ENCODE measurements around the gene STX18. TPM values are rescaled to one million over a fixed set of nuclear protein-coding genes. Genes with fewer than 3 reads are reported as not detected.

STX18 gene
- total RNA-seq, 2 donors from 2014 or later = 13.3 to 26.6 TPM

GRCh38 chr4:4412641-4413372 lies 129.0 kb downstream of the STX18 start:
- peaks cover 7 to 9% of the 10 kb centered on the region in 2 donors for H3K36me3 Mint-ChIP-seq
- peaks cover 0 to 5% of the 10 kb centered on the region in 2 donors for H3K9me3 Mint-ChIP-seq

DNA sequence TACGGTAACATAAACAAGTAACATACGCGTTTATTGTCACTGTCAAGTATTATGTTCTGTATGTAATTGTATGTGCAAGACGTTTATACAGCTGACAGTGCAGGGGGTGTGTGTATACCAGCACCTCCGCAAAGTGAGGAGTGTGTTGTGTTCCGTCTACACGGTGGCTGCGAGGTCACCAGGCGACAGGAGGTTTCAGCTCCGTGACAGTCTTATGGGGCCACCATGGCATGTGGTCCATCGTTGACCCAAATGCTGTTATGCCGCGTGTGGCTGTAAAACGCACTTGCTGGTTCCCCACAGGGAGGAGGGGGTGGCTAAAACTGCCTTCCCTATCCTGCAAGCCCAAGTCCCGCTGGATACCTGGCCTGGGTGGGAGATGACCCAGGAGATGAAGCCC lies 129.9 kb downstream of the STX18 start:
- H3K27ac Mint-ChIP-seq = no peak overlapping the region
- DNase-seq (ENCODE audit: low spot score in 2 of 2) = no peak
- H3K9me3 Mint-ChIP-seq = peaks cover 0 to 4% of the 10 kb centered on the region in 2 donors
- ATAC-seq = no peak
- peaks cover 5 to 8% of the 10 kb centered on the region in 2 donors for H3K36me3 Mint-ChIP-seq

More at GRCh38 chr4:4412641-4413372, 129.0 kb downstream of the STX18 start:
- no peak for ATAC-seq
- H3K27ac Mint-ChIP-seq = peak overlapping the region; percentile 8 to 19
- no peak for DNase-seq (ENCODE audit: low spot score in 2 of 2)

GRCh38 chr4:4410271-4410670 lies 131.6 kb downstream of the STX18 start:
- no peaks in the 10 kb centered on the region for H3K9me3 Mint-ChIP-seq
- no peaks in the 10 kb centered on the region for H3K36me3 Mint-ChIP-seq
- DNase-seq (ENCODE audit: low spot score in 2 of 2) (no peak), ATAC-seq (no peak)
- peak overlapping the region in 1 of 2 donors; percentile 68 for H3K27ac Mint-ChIP-seq

DNA sequence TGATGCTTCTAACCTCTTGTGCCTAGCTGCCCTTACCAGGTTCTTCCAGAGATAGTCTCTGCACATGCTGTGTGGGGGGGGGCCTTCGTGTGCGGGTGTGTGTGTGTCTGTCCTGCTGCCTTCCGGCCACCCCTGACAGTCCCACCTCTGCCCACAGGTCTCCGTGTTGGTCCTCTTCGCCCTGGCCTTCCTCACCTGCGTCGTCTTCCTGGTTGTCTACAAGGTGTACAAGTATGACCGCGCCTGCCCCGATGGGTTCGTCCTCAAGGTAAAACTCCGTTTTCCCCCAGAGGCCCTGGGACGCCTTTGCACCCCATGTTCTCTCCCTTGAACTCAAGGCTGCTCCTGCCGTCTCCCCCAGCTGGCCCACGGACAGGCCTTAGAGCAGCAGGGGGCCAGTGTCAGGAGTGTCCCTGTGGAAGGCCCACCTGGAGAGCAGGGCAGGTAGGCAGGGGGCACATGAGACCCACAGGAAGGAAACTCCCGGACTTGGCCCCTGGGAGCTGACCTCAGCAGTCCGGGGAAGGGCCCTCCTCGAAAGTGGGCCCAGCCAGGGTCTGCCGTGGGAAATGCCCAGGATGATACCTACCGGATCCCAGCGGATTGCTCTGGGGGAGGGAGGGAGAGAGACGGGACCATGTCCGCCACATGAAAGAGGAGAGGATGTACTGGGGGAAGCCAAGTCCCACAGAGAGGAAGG lies 132.3 kb downstream of the STX18 start:
- ATAC-seq (no peak), DNase-seq (ENCODE audit: low spot score in 2 of 2) (no peak)
- H3K36me3 Mint-ChIP-seq = no peaks in the 10 kb centered on the region
- no peaks in the 10 kb centered on the region for H3K9me3 Mint-ChIP-seq
- H3K27ac Mint-ChIP-seq = no peak overlapping the region

DNA sequence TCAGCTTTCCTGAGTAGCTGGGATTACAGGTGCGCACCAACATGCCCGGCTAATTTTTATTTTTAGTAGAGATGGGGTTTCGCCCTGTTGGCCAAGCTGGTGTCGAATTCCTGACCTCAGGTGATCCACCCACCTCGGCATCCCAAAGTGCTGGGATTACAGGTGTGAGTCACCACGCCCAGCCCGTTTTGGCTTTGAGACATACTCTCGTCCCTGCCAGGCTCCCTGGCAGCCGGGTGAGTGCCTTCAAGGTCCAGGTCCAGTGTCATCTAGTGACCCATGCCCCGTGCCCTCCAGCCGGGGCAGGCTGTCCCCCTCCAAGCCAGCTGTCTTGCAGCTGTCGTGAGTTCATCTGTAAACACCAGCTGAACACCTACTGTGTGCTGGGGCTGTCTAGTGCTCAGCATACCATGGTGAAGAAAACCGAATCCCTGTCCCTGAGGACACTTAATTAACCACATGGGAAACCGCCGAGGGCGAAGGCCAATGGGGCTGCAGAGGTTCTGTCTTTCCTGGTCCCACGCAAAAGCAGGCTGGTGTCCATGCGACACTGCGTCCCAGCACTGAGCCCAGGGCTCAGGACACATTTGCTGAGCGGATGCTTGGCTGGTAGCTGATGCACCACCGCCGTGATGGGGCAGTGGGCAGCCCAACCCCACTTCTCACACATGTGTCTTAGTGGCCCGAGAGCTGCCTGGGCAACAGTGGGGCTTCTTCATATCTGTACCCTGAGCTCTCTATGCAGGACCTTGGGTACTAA lies 133.1 kb downstream of the STX18 start:
- Mint-ChIP-seq H3K27ac (no peak overlapping the region), H3K36me3 (no peaks in the 10 kb centered on the region), H3K9me3 (no peaks in the 10 kb centered on the region)
- no peak for ATAC-seq
- DNase-seq (ENCODE audit: low spot score in 2 of 2) = no peak

GRCh38 chr4:4408132-4408523 lies 133.7 kb downstream of the STX18 start:
- DNase-seq (ENCODE audit: low spot score in 2 of 2) = no peak
- no peaks in the 10 kb centered on the region for H3K36me3 Mint-ChIP-seq
- no peak overlapping the region for H3K27ac Mint-ChIP-seq
- ATAC-seq = no peak
- no peaks in the 10 kb centered on the region for H3K9me3 Mint-ChIP-seq

- no peaks in the 10 kb centered on the region for H3K9me3 Mint-ChIP-seq
These were observed 134.3 kb downstream of the STX18 start for GRCh38 chr4:4407299-4408131.

DNA sequence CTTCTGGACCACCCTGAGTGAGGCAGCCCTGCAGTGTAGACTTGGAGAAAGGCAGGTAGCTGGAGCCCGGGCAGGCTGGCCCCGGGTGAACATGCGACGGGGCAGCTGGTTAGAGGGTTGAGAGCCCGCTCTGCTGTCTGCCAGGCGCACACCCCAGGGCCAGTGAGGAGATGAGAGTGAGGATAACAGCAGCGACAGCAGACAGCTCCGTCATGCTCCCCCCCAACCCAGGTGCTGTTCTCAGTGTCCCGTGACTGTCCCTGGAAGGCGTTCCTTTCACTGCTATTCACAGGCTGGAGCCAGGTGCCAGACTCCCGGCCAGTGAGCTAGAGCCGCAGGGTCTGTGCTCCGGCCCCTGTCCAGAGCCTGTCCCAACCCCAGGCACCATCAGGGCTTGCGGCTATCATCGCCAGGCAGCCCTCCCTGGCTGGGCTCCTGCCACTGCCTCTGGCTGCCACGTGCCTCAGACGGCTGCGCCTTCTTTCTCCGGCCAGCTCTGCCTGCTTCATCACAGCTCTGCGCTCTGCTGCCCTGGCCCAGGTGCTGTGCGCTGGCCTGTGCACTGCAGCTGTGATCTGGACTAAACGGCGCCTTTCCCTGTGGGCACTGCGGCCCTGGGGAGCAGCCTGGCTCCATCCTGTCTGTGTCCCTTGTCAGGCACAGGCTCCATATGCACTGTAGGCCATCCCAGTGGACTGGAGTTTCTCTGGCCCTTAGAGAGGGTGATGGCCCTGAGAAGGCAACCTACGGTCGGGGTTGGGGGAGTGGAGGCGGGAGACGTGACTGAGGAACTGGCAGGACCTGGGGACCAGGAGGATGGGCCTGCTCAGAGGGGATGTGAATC lies 135.2 kb downstream of the STX18 start:
- no peaks in the 10 kb centered on the region for H3K9me3 Mint-ChIP-seq
- H3K36me3 Mint-ChIP-seq = no peaks in the 10 kb centered on the region
- ATAC-seq (peak in 1 of 2 donors; percentile 23), DNase-seq (ENCODE audit: low spot score in 2 of 2) (no peak)
- no peak overlapping the region for H3K27ac Mint-ChIP-seq

More at GRCh38 chr4:4407299-4408131, 134.3 kb downstream of the STX18 start:
- DNase-seq (ENCODE audit: low spot score in 2 of 2) = no peak
- ATAC-seq = peak in 1 of 2 donors; percentile 12
- H3K27ac Mint-ChIP-seq = no peak overlapping the region
- H3K36me3 Mint-ChIP-seq = no peaks in the 10 kb centered on the region

DNA sequence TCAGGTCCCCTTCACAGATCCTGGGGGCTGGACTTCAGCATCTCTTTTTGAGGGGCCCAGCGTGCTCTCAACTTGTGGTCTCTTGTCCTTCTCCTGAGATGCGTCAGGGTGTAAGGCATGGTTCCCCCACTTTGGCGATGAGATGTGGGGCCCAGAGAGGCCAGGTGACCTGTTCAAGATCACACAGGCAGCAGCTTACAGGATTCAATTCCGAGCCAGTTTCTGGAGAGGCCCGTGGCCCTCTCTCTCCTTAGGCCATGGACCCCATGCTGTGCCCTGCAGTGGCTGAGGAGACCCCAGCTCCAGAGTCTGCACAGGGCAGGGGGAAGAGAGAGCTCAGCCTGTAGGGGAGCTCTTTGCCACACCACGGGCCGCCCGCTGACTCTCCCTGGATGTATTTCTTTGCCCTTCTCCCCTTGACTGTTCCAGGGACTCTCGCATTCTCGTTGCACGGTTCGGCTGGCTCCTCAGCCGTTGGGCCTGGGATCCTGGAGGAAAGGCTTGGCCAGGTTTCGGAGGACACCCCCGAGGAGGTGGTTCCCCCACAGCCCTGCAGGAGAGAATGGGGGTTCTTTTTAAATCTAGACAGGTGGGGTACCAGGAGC lies 136.4 kb downstream of the STX18 start:
- no peaks in the 10 kb centered on the region for H3K9me3 Mint-ChIP-seq
- DNase-seq (ENCODE audit: low spot score in 2 of 2) (no peak), ATAC-seq (no peak)
- no peaks in the 10 kb centered on the region for H3K36me3 Mint-ChIP-seq
- no peak overlapping the region for H3K27ac Mint-ChIP-seq

DNA sequence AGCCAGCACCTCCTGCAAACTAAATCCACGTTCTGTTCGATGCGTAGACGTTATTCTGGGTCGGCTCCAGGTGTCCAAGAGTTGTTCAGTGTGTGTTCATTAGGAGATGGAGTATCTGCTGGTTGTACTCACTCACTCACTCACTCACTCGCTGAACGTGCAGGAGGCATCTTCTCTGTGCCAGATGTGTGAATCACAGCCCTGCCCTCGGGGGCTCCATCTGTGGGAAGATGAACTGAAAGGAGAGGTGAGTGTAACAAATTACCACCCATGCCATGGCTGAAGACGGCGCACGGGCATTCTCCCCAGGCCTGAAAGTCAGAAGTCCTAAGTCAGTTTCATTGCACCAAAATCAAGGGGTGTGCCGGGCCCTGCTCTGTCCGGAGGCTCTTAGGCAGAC lies 138.9 kb downstream of the STX18 start:
- no peak for ATAC-seq
- Mint-ChIP-seq H3K27ac (no peak overlapping the region), H3K9me3 (no peaks in the 10 kb centered on the region), H3K36me3 (no peaks in the 10 kb centered on the region)
- no peak for DNase-seq (ENCODE audit: low spot score in 2 of 2)

DNA sequence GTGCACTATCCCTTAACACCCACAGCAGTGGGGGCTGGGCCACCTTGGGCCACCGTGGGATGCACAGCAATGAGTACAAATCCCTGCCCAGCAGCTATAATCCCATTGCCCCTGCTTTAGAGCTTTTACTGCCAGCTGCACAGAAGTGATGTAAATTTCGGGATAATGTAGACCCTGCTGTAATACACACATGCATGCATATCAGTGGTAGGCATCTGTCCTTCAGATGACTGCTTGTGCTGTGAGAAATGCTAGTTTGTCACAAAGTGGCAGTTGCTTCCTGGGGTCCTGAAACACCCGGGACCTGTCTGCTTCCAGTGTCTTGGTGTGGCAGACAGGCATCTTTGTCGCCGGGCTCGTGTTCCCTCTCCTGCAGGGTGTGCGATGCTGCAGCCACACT lies 140.8 kb downstream of the STX18 start:
- Mint-ChIP-seq H3K36me3 (no peaks in the 10 kb centered on the region), H3K27ac (no peak overlapping the region), H3K9me3 (no peaks in the 10 kb centered on the region)
- DNase-seq (ENCODE audit: low spot score in 2 of 2) = no peak
- no peak for ATAC-seq

DNA sequence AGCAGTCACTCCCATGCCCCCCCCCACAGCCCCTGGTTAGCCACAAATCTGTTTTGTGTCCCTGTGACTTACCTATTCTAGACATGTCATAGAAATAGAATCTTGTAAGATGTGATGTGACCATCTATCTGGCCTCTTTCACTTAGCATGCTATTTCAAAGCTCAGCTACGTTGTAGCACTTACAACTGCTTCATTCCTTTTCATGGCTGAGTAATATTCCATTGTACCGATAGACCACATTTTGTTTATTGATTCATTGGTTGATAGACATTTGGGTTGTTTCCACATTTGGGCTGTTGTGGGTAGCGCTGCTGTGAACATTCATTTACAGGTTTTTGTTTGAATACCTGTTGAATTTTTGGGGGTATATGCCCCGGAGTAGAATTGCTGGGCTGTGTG lies 143.4 kb downstream of the STX18 start:
- H3K36me3 Mint-ChIP-seq = no peaks in the 10 kb centered on the region
- ATAC-seq (no peak), DNase-seq (ENCODE audit: low spot score in 2 of 2) (no peak)
- no peaks in the 10 kb centered on the region for H3K9me3 Mint-ChIP-seq
- H3K27ac Mint-ChIP-seq = no peak overlapping the region

GRCh38 chr4:4397441-4397819 lies 144.4 kb downstream of the STX18 start:
- H3K9me3 Mint-ChIP-seq = no peaks in the 10 kb centered on the region
- DNase-seq (ENCODE audit: low spot score in 2 of 2) (no peak), ATAC-seq (no peak)
- H3K27ac Mint-ChIP-seq = no peak overlapping the region
- H3K36me3 Mint-ChIP-seq = no peaks in the 10 kb centered on the region

GRCh38 chr4:4396628-4397440 lies 145.0 kb downstream of the STX18 start:
- Mint-ChIP-seq H3K27ac (no peak overlapping the region), H3K36me3 (no peaks in the 10 kb centered on the region), H3K9me3 (no peaks in the 10 kb centered on the region)
- DNase-seq (ENCODE audit: low spot score in 2 of 2) = no peak
- ATAC-seq = no peak
